GM18499 (cell line): ENCODE measurements around the gene FNDC3A.
"Not testable (repeated sequence)": the region's sequence is repeated elsewhere in the genome, so short reads cannot be mapped to it uniquely, and the experiment has no call there.

Experiments used
- ATAC-seq: cut with Tn5 transposase; IDR thresholded peaks from one replicate; pipeline ENCODE4 v1.9.1; 2021; ENCODE audit warnings: moderate number of reproducible peaks; ENCODE audit not compliant: insufficient read depth, unreplicated experiment

Gene FNDC3A

GRCh38 chr13:49125964-49126524 lies 150.3 kb downstream of the FNDC3A start:
- ATAC-seq = no peak

GRCh38 chr13:49132479-49133002 lies 156.8 kb downstream of the FNDC3A start:
- no peak for ATAC-seq

- ATAC-seq = no peak
Observed at GRCh38 chr13:49134305-49134704, 158.6 kb downstream of the FNDC3A start.

GRCh38 chr13:49137138-49137643 lies 161.5 kb downstream of the FNDC3A start:
- not testable (repeated sequence) for ATAC-seq

- no peak for ATAC-seq
Observed at GRCh38 chr13:49140910-49141611, 165.3 kb downstream of the FNDC3A start.

- ATAC-seq = no peak
Observed at GRCh38 chr13:49146950-49147355, 171.2 kb downstream of the FNDC3A start.

- no peak for ATAC-seq
Observed at GRCh38 chr13:49148405-49148804, 172.7 kb downstream of the FNDC3A start.

- not testable (repeated sequence) for ATAC-seq
Observed at GRCh38 chr13:49157955-49158584, 182.4 kb downstream of the FNDC3A start.

- not testable (repeated sequence) for ATAC-seq
Observed at GRCh38 chr13:49163162-49163561, 187.4 kb downstream of the FNDC3A start.

GRCh38 chr13:49164712-49165111 lies 189.0 kb downstream of the FNDC3A start:
- no peak for ATAC-seq

- ATAC-seq = no peak
Observed at GRCh38 chr13:49165798-49166752, 190.4 kb downstream of the FNDC3A start.

- ATAC-seq = no peak
Observed at GRCh38 chr13:49171359-49171758, 195.6 kb downstream of the FNDC3A start.

GRCh38 chr13:49183672-49184325 lies 208.1 kb downstream of the FNDC3A start:
- no peak for ATAC-seq

GRCh38 chr13:49184621-49185020 lies 208.9 kb downstream of the FNDC3A start:
- no peak for ATAC-seq

GRCh38 chr13:49185264-49185663 lies 209.6 kb downstream of the FNDC3A start:
- no peak for ATAC-seq

- no peak for ATAC-seq
Observed at GRCh38 chr13:49190901-49191300, 215.2 kb downstream of the FNDC3A start.

GRCh38 chr13:49206641-49207040 lies 230.9 kb downstream of the FNDC3A start:
- no peak for ATAC-seq

GRCh38 chr13:49208619-49209018 lies 232.9 kb downstream of the FNDC3A start:
- ATAC-seq = no peak

- ATAC-seq = no peak
Observed at GRCh38 chr13:49210114-49210513, 234.4 kb downstream of the FNDC3A start.

GRCh38 chr13:49210669-49211068 lies 235.0 kb downstream of the FNDC3A start:
- no peak for ATAC-seq
